HepG2 (cell line): ENCODE measurements around the gene CGNL1. TPM values are rescaled to one million over a fixed set of nuclear protein-coding genes. Genes with fewer than 3 reads are reported as not detected.

Source experiments
- EZH2 ChIP-seq: conservative IDR thresholded peaks from 2 replicates; pipeline ENCODE4 v1.6.1; 2012; ENCODE audit warnings: mild to moderate bottlenecking, low read depth, low read length, moderate library complexity
- HMGA1 ChIP-seq: sonication (generic); formaldehyde crosslinking; conservative IDR thresholded peaks from 2 replicates; pipeline ENCODE4 v1.4.0; 2020; ENCODE audit warnings: missing genetic modification reagents
- JUN ChIP-seq: sonication (generic); formaldehyde crosslinking; IDR thresholded peaks from 2 replicates; pipeline ENCODE4 v1.4.0; 2020; ENCODE audit warnings: mild to moderate bottlenecking, missing genetic modification reagents
- LCORL ChIP-seq, 2 experiments: fragments of 450-650 bp in 1 of 2; sonication (generic) in 1 of 2; formaldehyde crosslinking in 1 of 2; IDR thresholded peaks; 2 replicates each; pipeline versions ENCODE4 v1.5.0 to v1.6.1; 2017 to 2020; ENCODE audit warnings: antibody characterized with exemption in 1 of 2, missing genetic modification reagents in 1 of 2
- MBNL3 ChIP-seq: fragments of 250-450 bp; sonication (Bioruptor Pico); conservative IDR thresholded peaks from 2 replicates; pipeline ENCODE4 v1.8.0; 2022; ENCODE audit warnings: mild to moderate bottlenecking, inconsistent platforms
- ZNF160 ChIP-seq: sonication (generic); formaldehyde crosslinking; IDR thresholded peaks from 2 replicates; pipeline ENCODE4 v1.8.0; 2022; ENCODE audit warnings: mild to moderate bottlenecking, inconsistent platforms, missing genetic modification reagents
- ZNF768 ChIP-seq: sonication (generic); formaldehyde crosslinking; IDR thresholded peaks from 2 replicates; pipeline ENCODE4 v1.4.0; 2020; ENCODE audit warnings: missing genetic modification reagents
- polyA plus RNA-seq, 8 experiments: library from polyadenylated mRNA; depleted of rRNA in 3 of 8; stranded (reverse) in 7 of 8; unstranded in 1 of 8; fragments of >200 nt; fragmentation: Illumina TruSeq in 4 of 8; extraction: Trizol in 4 of 8; gene quantifications; 2 replicates each; pipeline versions ENCODE4 v1.2.1 to v1.2.3, GENCODE V29; 2011 to 2016; ENCODE audit warnings: low read depth in 4 of 8, missing spikeins in 1 of 8, mixed read lengths in 1 of 8; ENCODE audit not compliant: insufficient read depth in 1 of 8
- total RNA-seq, 5 experiments: library from RNA; depleted of rRNA; stranded (reverse); fragments of >200 nt; fragmentation: Illumina TruSeq; extraction: Trizol; gene quantifications; 2 replicates each; pipeline ENCODE4 v1.2.3, GENCODE V29; 2016; ENCODE audit warnings: low read depth in 1 of 5
- TF ChIP-seq, protein P1 (sequence below): sonication (generic); formaldehyde crosslinking; IDR thresholded peaks from 2 replicates; pipeline ENCODE4 v1.8.0; 2022; ENCODE audit warnings: missing genetic modification reagents, mild to moderate bottlenecking, moderate library complexity, borderline replicate concordance
- TF ChIP-seq, protein P2 (sequence below): sonication (generic); formaldehyde crosslinking; IDR thresholded peaks from 2 replicates; pipeline ENCODE4 v1.4.0; 2020; ENCODE audit warnings: missing genetic modification reagents
- TF ChIP-seq, protein P3 (sequence below): sonication (generic); formaldehyde crosslinking; IDR thresholded peaks from 2 replicates; pipeline ENCODE4 v1.9.0; 2021; ENCODE audit warnings: missing genetic modification reagents, borderline replicate concordance
- TF ChIP-seq, protein P4 (sequence below): sonication (generic); formaldehyde crosslinking; IDR thresholded peaks from 2 replicates; pipeline ENCODE4 v1.4.0; 2020; ENCODE audit warnings: missing genetic modification reagents, borderline replicate concordance
- TF ChIP-seq, protein P5 (sequence below): sonication (generic); formaldehyde crosslinking; conservative IDR thresholded peaks from 2 replicates; pipeline ENCODE4 v1.4.0; 2020; ENCODE audit warnings: mild to moderate bottlenecking, missing genetic modification reagents, moderate library complexity

The CGNL1 gene
- total and polyA plus RNA-seq, 2 of the 13 experiments (the other 11 are each of a cell fraction or from before 2014, with no cell fraction given), result 5.6 to 15.6 TPM

DNA sequence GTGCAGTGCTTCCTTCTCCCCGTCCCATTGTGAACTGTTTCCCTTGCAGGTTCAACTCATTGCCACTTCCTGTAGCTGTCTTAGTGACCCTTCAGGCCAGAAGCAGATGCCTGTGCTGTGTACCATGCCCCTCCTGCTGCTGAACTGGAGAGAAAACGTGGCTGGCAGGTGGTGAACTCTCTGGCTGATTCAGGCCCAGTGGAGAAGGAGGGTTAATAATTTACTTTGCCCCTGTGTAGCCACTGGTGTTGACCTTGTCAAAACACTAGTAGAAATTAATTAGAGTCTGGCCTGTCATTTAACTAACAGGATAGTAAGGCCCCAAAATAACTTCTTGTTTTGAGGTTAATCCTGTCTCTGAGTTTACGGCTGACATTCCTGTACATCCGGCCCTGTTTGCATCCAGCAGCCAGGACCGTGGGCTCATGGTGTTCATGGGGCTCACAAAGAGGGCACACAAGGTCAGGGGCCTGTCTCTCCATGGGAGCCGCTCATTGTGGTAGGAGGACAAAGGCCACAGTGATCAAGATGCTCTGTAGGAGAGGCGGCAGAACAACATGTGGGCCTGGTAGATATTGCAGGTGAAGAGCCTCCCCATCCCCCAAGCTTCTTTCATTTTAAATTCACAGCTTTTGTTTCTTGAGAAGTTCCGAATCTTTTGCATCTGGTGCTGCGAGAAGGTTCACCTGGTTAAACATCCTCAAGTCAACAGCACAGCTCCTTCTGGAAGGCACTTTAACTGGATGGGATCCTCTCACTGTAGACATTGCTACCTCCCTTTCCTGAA, 101.6 kb downstream of the CGNL1 start (continued):
- peak; percentile 78; the same call in 1 of the 2 replicates for TF ChIP-seq ZNF160
- TF ChIP-seq MBNL3, result no peak
- TF ChIP-seq HMGA1, result no peak
- TF ChIP-seq, protein P1, sequence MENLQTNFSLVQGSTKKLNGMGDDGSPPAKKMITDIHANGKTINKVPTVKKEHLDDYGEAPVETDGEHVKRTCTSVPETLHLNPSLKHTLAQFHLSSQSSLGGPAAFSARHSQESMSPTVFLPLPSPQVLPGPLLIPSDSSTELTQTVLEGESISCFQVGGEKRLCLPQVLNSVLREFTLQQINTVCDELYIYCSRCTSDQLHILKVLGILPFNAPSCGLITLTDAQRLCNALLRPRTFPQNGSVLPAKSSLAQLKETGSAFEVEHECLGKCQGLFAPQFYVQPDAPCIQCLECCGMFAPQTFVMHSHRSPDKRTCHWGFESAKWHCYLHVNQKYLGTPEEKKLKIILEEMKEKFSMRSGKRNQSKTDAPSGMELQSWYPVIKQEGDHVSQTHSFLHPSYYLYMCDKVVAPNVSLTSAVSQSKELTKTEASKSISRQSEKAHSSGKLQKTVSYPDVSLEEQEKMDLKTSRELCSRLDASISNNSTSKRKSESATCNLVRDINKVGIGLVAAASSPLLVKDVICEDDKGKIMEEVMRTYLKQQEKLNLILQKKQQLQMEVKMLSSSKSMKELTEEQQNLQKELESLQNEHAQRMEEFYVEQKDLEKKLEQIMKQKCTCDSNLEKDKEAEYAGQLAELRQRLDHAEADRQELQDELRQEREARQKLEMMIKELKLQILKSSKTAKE (CRISPR knock-in tag), result peak; percentile 84; the same call in 1 of the 2 replicates
- TF ChIP-seq, protein P2, sequence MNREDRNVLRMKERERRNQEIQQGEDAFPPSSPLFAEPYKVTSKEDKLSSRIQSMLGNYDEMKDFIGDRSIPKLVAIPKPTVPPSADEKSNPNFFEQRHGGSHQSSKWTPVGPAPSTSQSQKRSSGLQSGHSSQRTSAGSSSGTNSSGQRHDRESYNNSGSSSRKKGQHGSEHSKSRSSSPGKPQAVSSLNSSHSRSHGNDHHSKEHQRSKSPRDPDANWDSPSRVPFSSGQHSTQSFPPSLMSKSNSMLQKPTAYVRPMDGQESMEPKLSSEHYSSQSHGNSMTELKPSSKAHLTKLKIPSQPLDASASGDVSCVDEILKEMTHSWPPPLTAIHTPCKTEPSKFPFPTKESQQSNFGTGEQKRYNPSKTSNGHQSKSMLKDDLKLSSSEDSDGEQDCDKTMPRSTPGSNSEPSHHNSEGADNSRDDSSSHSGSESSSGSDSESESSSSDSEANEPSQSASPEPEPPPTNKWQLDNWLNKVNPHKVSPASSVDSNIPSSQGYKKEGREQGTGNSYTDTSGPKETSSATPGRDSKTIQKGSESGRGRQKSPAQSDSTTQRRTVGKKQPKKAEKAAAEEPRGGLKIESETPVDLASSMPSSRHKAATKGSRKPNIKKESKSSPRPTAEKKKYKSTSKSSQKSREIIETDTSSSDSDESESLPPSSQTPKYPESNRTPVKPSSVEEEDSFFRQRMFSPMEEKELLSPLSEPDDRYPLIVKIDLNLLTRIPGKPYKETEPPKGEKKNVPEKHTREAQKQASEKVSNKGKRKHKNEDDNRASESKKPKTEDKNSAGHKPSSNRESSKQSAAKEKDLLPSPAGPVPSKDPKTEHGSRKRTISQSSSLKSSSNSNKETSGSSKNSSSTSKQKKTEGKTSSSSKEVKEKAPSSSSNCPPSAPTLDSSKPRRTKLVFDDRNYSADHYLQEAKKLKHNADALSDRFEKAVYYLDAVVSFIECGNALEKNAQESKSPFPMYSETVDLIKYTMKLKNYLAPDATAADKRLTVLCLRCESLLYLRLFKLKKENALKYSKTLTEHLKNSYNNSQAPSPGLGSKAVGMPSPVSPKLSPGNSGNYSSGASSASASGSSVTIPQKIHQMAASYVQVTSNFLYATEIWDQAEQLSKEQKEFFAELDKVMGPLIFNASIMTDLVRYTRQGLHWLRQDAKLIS (CRISPR knock-in tag), result no peak
- TF ChIP-seq JUN, result peak; percentile 65; the same call in 1 of the 2 replicates
- TF ChIP-seq LCORL (IDR thresholded peaks at IDR 0.05), result no peak
- TF ChIP-seq LCORL (CRISPR knock-in tag; IDR thresholded peaks at IDR 0.05), result peak; percentile 84
- TF ChIP-seq, protein P3, sequence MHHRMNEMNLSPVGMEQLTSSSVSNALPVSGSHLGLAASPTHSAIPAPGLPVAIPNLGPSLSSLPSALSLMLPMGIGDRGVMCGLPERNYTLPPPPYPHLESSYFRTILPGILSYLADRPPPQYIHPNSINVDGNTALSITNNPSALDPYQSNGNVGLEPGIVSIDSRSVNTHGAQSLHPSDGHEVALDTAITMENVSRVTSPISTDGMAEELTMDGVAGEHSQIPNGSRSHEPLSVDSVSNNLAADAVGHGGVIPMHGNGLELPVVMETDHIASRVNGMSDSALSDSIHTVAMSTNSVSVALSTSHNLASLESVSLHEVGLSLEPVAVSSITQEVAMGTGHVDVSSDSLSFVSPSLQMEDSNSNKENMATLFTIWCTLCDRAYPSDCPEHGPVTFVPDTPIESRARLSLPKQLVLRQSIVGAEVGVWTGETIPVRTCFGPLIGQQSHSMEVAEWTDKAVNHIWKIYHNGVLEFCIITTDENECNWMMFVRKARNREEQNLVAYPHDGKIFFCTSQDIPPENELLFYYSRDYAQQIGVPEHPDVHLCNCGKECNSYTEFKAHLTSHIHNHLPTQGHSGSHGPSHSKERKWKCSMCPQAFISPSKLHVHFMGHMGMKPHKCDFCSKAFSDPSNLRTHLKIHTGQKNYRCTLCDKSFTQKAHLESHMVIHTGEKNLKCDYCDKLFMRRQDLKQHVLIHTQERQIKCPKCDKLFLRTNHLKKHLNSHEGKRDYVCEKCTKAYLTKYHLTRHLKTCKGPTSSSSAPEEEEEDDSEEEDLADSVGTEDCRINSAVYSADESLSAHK (CRISPR knock-in tag), result no peak
- TF ChIP-seq, protein P4, sequence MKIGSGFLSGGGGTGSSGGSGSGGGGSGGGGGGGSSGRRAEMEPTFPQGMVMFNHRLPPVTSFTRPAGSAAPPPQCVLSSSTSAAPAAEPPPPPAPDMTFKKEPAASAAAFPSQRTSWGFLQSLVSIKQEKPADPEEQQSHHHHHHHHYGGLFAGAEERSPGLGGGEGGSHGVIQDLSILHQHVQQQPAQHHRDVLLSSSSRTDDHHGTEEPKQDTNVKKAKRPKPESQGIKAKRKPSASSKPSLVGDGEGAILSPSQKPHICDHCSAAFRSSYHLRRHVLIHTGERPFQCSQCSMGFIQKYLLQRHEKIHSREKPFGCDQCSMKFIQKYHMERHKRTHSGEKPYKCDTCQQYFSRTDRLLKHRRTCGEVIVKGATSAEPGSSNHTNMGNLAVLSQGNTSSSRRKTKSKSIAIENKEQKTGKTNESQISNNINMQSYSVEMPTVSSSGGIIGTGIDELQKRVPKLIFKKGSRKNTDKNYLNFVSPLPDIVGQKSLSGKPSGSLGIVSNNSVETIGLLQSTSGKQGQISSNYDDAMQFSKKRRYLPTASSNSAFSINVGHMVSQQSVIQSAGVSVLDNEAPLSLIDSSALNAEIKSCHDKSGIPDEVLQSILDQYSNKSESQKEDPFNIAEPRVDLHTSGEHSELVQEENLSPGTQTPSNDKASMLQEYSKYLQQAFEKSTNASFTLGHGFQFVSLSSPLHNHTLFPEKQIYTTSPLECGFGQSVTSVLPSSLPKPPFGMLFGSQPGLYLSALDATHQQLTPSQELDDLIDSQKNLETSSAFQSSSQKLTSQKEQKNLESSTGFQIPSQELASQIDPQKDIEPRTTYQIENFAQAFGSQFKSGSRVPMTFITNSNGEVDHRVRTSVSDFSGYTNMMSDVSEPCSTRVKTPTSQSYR, result peak; percentile 83
- no peak for TF ChIP-seq EZH2
- TF ChIP-seq ZNF768 (CRISPR knock-in tag), result no peak
- TF ChIP-seq, protein P5, sequence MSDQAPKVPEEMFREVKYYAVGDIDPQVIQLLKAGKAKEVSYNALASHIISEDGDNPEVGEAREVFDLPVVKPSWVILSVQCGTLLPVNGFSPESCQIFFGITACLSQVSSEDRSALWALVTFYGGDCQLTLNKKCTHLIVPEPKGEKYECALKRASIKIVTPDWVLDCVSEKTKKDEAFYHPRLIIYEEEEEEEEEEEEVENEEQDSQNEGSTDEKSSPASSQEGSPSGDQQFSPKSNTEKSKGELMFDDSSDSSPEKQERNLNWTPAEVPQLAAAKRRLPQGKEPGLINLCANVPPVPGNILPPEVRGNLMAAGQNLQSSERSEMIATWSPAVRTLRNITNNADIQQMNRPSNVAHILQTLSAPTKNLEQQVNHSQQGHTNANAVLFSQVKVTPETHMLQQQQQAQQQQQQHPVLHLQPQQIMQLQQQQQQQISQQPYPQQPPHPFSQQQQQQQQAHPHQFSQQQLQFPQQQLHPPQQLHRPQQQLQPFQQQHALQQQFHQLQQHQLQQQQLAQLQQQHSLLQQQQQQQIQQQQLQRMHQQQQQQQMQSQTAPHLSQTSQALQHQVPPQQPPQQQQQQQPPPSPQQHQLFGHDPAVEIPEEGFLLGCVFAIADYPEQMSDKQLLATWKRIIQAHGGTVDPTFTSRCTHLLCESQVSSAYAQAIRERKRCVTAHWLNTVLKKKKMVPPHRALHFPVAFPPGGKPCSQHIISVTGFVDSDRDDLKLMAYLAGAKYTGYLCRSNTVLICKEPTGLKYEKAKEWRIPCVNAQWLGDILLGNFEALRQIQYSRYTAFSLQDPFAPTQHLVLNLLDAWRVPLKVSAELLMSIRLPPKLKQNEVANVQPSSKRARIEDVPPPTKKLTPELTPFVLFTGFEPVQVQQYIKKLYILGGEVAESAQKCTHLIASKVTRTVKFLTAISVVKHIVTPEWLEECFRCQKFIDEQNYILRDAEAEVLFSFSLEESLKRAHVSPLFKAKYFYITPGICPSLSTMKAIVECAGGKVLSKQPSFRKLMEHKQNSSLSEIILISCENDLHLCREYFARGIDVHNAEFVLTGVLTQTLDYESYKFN (CRISPR knock-in tag), result peak; percentile 99
